ENCODE data around the gene CPVL.

- TF ChIP-seq, protein P1, sequence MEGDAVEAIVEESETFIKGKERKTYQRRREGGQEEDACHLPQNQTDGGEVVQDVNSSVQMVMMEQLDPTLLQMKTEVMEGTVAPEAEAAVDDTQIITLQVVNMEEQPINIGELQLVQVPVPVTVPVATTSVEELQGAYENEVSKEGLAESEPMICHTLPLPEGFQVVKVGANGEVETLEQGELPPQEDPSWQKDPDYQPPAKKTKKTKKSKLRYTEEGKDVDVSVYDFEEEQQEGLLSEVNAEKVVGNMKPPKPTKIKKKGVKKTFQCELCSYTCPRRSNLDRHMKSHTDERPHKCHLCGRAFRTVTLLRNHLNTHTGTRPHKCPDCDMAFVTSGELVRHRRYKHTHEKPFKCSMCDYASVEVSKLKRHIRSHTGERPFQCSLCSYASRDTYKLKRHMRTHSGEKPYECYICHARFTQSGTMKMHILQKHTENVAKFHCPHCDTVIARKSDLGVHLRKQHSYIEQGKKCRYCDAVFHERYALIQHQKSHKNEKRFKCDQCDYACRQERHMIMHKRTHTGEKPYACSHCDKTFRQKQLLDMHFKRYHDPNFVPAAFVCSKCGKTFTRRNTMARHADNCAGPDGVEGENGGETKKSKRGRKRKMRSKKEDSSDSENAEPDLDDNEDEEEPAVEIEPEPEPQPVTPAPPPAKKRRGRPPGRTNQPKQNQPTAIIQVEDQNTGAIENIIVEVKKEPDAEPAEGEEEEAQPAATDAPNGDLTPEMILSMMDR (IDR thresholded peaks at IDR 0.05) = no peak
- no peak for TF ChIP-seq ZFX (IDR thresholded peaks at IDR 0.05; ENCODE audit: borderline replicate concordance)
These were observed 149.5 kb downstream of the CPVL start for GRCh38 chr7:28996836-28997235.
